IPS DF 4.7 (cell line): Measurements from ENCODE around the gene PRSS33.

Experiments
- DNase-seq: peaks from one replicate; pipeline ENCODE4 v3.0.0-alpha.2; 2013; ENCODE audit warnings: low spot score; ENCODE audit errors: extremely low read depth

The PRSS33 gene

DNA sequence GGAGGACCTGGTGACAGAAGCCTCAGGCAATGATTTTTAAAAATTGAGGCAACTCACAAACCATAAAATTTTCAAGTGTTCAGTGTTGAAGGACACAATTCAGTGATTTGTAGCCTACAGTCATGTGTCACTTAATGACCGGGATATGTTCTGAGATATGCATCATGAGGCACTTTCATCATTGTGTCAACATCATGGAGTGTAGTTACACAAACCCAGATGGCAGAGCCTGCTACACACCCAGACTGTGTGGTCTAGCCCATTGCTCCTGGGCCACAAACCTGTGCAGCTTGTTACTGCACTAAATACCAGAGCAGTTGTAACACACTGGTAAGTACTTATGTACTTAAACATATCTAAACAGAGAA lies 12.5 kb upstream of the PRSS33 start:
- no peak for DNase-seq

DNA sequence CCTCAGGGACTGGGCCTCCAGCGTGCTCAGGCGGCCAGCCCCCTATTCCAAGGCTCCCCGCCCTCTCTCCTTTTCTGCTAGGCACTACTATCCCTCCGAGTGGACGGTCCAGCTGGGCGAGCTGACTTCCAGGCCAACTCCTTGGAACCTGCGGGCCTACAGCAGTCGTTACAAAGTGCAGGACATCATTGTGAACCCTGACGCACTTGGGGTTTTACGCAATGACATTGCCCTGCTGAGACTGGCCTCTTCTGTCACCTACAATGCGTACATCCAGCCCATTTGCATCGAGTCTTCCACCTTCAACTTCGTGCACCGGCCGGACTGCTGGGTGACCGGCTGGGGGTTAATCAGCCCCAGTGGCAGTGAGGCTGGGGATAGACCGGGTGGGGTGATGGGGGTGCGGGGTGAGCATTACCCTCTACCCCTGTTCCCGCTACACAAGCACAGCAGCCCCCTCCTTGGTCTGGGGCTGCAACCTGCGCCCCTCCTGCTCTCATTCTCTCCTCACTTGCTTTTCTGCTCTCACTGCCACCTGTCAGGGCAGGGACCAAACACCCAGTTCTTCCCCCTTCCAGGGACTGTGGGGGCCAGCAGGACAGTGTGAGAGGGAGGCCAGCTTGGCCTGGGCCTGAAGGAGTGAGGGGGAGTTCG lies 12.0 kb upstream of the PRSS33 start:
- DNase-seq: no peak

DNA sequence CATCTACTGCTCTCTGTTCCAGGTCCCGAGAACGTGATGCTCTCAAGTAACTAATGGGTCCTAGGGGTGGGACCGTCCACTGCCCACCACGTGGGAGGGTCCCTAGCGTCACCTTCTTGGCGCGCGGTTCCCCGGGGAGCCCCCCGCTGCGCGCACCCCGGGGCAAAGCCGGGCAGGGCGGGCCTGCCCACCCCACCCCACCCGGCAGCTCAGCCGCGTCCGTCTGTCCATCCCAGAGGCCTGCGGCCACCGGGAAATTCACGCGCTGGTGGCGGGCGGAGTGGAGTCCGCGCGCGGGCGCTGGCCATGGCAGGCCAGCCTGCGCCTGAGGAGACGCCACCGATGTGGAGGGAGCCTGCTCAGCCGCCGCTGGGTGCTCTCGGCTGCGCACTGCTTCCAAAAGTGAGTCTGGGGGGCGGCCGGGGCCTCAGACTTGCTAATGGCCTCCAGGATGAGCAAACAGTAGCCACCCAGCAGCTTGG lies 11.4 kb upstream of the PRSS33 start:
- no peak for DNase-seq

DNA sequence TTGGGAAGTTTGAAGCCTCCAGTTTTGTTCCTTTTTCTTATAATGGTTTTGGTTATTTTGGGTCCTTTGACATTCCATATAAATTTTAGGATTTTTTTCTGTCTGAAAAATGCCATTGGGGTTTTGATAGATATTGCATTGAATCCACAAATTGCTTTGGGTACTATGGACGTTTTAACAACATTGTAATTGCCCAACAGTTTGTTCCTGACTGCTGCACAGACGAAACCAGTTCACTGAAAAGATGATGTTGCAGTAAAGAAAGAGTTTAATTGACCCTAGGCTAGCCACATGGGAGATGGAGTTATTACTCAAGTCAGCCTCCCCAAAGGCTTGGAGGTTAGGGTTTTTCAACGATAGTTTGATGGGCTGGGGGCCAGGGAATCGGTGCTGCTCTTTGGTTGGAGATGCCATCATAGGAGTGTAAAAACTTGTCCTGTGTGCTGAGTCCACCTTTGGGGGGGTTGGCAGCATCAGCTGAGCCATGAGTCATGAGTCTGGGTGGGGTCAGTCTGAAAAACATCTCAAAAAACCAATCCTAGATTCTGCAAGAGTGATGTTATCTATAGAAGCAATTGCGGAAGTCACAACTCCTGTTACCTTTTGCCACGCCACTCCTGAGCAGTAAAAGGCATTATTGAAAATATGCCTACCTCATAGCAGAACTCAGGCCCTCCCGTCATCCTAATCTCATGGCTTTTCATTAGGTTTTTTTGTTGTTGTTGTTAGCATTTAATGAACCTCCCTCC lies 8.2 kb upstream of the PRSS33 start:
- DNase-seq: no peak

DNA sequence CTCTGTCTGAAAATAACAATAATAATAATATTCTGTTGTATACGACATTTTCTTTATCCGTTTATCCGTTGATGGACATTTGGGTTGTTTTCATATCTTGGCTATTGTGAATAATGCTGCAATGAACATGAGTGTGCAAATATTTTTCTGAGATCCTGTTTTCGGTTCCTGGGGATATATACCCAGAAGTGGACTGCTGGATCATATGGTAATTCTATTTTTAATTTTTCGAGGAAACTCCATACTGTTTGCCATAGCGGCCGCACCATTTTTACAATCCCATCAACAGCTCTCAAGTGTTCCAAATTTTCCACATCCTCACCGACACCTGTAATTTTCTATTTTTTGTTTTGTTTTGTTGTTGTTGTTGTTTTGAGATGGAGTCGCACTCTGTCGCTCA lies 5.6 kb upstream of the PRSS33 start:
- DNase-seq: no peak

DNA sequence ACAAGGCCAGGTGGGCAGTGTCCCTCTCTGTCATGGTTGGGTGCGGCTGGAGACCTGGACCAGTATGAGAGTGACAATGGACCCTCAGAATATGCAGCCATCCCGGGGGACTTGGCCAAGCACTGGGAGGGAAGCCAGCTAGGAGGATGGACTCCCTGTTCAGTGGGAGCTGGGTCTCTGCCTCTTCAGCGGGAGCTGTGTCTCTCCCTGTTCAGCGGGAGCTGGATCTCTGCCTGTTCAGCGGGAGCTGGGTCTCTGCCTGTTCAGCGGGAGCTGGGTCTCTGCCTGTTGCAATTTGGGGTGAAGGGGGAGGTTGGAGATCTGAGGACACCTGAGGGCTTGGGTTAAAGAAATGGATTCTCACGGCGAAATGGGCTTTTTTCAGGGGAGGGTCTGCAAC lies 3.8 kb upstream of the PRSS33 start:
- no peak for DNase-seq

DNA sequence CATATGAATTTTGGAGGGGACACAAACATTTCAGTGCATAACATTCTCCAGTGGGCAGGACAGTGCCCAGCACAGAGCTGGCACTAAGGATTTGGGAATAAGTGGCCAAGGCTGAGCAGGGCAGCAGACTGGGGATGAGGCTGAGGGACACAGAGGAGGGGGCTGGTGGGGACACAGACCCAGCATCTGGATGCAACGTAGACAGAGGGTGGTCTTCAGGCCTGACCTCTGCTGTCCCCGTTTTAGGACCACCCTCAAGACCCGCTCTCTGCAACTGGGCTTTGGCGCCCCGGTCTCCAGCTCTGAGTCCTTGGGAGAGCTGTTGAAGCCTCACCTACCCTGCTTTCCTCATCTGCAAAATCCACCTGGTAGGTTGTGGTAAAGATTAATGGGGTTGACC lies 3.3 kb upstream of the PRSS33 start:
- DNase-seq: no peak

DNA sequence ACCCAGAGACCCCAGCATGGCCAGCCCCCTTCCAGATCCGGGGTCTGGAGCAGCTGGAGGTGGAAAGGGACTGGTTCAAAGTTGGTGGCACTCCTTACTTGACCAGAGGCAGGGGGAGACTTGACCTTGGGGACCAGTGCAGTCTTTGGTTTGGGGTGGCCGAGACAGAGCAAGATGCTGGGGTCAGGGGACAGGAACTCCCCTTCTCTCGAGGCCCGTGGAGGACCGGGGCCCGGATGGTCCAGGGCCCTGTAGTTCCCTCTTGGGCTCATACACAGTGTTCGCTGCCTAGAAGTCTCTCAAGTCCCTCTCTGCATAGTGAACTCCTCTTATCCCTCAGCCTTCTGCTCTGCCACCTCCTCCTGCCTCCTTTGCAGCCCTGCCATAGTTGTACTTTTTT lies 601 bp upstream of the PRSS33 start:
- no peak for DNase-seq

DNA sequence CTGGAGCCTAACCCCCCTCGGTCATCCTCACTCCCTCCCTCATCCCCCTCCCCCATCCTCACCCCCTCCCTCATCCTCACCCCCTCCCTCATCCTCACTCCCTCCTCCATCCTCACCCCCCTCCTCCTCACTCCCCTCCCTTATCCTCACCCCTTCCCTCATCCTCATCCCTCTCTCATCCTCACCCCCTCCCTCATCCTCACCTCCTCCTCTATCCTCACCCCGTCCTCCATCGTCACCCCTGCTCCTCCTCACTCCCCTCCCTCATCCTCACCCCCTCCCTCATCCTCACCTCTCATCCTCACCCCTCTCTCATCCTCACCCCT lies 571 bp downstream of the PRSS33 start:
- DNase-seq: no peak

DNA sequence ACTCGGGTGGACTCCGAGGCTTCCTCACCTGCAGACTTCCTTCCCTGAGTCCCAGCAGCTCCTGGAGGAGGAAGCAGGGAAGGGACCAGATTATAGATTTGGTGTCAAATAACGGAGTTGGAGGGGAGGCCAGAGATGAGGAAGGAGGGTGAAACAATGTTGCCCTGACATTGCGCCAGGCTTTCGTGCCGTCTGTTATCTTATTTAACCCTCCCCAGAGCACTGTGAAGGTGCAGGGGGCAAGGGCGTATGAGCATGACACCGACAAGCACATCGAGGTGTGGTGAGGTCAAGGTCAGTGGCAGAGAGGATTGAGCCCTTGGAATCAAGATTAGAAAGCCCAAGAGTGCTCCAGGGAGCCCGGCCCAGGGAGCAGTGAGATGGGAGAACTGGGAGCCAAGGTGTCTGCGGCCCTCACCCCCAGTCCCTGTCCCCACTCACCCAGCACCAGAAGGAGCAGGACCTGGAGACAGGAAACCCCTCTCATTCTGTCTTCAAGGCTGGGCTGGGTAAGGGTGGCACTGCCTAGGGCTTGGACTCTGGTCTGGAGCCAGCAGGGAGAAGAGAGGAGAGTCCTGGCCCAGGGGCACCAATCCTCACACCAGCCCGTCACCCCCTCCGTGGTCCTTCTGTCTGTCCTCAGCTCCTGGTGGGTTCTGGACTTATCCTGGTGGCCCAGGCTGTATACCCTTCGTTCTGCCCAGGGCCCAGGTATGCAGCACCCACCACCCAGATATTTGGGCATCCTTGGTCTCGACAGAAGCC lies 1.1 kb downstream of the PRSS33 start:
- DNase-seq: no peak

DNA sequence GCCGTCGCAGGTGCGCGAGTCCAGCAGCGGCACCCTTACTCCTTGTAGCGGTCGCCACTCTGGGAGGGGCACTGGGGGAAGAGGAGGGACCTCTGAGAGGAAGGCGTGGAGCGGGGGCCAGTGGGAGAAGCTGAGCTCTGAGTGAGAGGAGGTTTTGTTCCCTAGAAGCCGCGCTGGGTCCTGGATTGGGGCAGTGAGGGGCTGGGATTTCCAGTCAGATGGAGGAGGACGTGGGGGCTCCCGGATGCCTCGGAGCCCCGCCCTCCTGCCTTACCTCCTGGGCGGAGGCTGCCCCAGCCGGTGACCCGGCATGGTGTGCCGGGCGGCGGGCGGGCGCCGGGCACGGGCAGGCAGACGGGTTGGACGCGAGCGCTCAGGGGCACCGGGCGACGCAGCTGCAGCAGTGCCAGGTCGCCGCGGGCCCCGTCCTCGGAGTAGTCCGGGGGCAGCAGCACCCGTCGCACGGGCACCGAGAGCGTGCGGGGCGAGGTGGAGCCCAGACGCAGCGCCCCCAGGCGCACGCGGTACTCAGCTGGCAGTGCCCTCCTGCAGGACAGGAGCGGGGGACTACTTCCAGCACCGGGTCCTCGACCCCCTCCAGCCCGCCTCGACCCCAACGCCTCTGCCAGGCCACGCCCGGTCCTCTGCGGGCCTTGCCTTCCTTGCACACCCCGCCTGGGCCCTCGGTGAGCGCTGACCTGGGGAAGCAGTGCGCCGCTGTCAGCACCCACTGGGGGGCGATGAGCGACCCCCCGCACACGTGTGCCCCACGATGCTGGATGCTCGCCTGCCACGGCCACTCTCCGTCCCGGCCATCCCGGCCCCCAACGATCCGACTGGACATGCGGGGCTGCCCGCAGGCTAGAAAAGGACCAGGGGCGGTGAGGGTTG lies 2.0 kb downstream of the PRSS33 start:
- no peak for DNase-seq

DNA sequence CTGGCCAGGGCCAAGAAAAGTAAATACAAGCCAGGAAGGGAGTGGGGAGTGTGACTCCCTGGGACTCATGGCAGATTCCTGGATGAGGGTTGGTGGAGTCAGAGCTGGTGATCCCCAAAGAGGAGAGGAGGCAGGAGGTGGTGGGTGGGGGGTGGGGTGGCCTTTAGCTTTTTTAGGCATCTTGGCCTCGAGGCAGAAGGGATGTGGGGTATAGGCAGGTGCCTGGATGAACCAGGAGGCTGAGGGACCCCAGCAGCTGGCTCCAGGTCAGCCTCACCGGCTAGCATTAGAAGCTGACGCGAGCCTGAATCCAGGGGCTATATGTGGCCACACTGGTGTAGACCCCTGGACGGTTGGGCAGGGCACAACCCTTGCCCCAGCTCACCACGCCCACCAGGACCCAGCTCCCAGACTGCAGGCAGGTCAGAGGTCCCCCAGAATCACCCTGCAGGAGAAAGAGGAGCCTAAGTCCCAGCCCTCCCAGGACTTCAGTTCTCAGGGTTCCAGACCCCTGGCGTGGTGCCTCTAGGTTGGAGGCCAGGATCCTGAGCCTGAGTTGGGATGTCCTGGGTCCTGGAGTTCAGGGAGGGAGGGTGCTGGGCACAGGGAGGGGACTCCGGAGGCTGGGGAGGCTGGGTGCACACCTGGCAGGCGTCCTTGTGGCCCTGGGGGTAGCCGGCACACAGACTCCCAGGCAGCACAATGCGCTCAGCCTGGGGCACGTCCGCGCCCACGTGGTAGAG lies 2.8 kb downstream of the PRSS33 start:
- DNase-seq: no peak

DNA sequence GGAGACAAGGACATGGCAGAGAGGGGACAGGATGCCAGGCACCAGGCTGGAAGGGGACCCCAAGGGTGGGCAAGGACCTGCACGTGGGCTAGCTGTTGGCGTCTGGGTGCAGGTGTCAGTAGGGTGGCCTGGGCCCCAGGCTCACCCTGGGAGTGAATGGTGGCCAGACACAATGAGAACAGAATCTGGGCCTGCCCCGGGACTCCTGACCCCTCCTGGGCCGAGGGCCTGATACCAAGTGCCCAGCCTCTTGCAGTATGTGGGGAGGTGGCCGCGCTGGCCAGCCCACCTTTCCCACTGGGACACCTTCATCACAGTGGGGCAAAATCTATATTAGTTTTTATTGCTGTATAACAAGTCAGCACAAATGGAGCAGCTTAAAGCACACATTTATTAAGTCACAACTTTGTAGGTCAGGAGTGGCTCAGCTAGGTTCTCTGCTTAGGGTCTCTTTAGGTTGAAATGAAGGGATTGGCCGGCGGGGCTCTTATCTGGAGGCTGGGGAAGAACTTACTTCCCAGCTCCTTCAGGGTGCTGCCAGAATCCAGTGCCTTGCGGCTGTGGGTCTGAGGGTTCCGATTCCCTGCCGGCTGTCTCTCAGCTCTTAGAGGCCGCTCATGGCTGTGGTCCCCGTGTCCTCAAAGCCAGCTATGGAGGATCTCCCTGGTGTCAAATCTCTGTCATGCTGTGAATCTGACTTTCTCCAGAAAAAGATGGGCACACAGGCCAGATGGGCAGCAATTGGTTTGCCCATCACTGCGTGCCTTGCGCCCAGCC lies 3.6 kb downstream of the PRSS33 start:
- no peak for DNase-seq

DNA sequence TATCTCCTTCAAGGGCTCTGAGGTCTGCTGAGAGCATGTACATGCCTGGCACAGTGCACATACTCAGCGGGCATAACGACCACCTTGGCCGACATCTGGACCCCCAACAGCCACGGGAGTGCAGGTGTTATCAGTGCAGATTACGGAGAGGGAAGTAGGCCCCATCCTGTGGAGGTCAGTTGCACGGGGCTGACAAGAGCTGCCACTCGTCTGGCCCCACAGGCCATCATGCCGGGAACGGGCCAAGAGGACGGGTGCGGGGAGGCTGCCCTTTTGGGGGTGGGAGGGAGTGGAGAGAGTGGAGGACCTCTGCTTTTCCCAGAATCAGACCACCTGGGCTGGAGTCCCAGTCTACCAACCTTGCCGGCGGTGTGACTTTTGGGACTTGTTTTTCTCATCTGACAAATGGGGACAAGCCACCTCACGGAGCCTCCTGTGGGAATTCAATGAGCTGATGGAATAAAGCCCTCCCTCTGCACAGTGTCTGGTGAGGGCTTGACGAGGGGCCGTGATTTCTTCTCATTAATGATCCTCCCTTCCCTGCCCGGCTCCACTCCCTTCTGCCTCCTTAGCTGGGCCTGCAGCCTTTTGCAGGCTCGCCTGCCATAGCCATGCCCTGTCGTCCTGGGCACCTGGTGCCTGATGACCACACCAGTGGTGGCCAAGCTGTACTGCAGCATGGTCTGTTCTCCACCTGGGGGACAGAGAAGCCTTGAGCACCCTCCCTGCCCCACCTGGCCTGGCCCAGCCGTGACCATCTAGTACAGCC lies 4.6 kb downstream of the PRSS33 start:
- DNase-seq: no peak

DNA sequence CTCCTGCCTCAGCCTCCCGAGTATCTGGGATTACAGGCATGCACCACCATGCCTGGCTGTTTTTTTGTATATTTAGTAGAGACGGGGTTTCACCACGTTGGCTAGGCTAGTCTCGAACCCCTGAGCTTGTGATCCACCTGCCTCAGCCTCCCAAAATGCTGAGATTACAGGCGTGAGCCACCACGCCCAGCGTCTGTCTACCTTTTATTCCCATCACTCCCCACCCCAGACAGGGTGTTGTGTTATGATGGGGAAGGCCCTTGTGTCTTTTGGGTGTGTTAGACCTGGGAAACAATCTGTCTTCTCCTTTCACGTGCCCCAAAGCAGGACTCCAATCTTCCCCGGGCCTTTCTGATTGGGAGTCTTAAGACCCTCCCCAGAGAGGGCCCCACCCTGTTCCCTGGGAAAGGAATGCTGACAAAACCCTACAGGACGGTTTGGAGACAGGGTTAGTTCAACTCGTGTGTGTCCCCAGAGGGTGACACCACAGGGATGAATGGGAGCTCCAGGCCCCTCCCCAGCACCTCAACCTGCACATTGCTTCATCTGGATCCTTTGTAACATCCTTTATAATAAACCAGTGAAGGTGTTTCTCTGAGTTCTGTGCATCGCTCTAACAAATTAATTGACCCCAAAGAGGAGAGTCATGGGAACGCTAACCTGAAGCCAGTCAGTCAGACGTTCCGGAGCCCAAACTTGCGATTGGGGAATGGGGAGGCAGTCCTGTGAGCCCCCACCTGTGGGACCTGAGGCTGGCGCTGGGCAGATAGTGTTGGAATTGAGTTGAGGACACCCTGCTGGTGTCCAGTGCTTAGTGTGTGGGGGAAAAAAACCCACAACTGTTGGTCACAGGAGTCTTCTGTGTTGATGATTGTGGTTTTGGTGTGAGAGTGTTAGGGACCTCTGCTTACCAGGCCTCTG lies 7.1 kb downstream of the PRSS33 start:
- DNase-seq: no peak

DNA sequence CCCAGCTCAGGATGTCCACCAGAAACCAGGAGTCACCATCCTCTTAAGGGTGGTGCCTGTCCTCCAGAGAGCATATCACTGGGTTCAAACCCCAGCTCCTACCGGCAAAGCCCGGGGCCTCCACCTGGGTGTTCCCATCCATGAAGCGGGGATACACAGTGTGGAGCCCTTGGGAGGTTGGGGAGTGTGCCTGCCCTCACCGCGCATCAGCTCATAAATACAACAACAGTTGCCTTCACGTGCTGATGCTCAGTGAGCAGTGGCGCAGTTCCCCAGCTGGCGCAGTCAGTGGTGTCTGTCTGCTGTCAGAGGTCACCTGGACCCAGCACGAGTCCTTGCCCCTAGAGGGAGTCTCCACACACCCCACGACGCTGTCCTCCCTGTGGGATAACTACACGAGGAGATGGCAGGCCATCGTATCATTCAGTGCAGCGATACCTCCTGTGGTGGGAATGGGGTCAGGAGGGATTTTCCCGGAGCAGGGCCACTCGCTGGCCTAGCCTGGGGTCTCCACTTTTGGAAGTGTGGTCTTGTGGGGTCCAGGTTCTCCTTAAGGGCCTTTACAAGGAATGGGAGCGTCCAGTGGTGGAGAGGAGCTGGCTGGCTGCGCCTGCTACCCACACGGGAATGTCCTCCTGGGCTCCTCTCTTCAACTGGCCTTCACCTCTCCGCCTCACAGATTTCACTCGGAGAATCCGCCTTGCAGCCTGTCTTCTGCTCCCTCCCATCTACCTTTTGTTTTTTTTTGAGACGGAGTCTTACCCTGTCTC lies 8.0 kb downstream of the PRSS33 start:
- DNase-seq: no peak

DNA sequence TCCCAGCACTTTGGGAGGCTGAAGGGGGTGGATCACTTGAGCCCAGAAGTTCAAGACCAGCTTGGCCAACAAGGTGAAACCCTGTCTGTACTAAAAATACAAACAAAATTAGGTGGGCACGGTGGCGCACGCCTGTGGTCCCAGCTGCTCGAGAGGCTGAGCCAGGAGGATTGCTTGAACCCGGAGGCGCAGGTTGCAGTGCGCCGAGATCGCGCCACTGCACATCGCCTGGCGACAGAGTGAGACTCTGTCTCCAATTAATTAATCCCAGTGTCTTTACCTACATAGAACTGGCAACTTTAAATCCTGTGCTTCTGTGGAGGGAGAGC lies 8.8 kb downstream of the PRSS33 start:
- DNase-seq: no peak
